Bone marrow (tissue), 2 donors: Measurements from ENCODE around the gene PECR.
"Not testable (repeated sequence)": the region's sequence is repeated elsewhere in the genome, so short reads cannot be mapped to it uniquely, and the experiment has no call there.

Experiments
- DNase-seq, 2 donors: peaks; one replicate each; lab custom pipeline; 2025; lab: John Stamatoyannopoulos, UW

The PECR gene

GRCh38 chr2:216104691-216105090, 23.1 kb upstream of the PECR start:
- no peak for DNase-seq

GRCh38 chr2:216103213-216103612, 21.6 kb upstream of the PECR start:
- DNase-seq: no peak

- no peak for DNase-seq
Observed at GRCh38 chr2:216101109-216101508, 19.5 kb upstream of the PECR start.

- DNase-seq: no peak
Observed at GRCh38 chr2:216098421-216099334, 17.1 kb upstream of the PECR start.

GRCh38 chr2:216094701-216095100, 13.1 kb upstream of the PECR start:
- no peak for DNase-seq

- DNase-seq: no peak
Observed at GRCh38 chr2:216092646-216093045, 11.0 kb upstream of the PECR start.

- DNase-seq: no peak
Observed at GRCh38 chr2:216090369-216090786, 8.8 kb upstream of the PECR start.

- DNase-seq: no peak
Observed at GRCh38 chr2:216086207-216086893, 4.7 kb upstream of the PECR start.

- DNase-seq: no peak
Observed at GRCh38 chr2:216084547-216084946, 2.9 kb upstream of the PECR start.

- DNase-seq: no peak
Observed at GRCh38 chr2:216083464-216084281, 2.1 kb upstream of the PECR start.

- no peak for DNase-seq
Observed at GRCh38 chr2:216082805-216083204, 1.2 kb upstream of the PECR start.

GRCh38 chr2:216082117-216082711, 605 bp upstream of the PECR start:
- DNase-seq: no peak

- no peak for DNase-seq
Observed at GRCh38 chr2:216081012-216081411, 597 bp downstream of the PECR start.

GRCh38 chr2:216080048-216080447, 1.6 kb downstream of the PECR start:
- not testable (repeated sequence) for DNase-seq

- DNase-seq: no peak
Observed at GRCh38 chr2:216078776-216079175, 2.8 kb downstream of the PECR start.

- no peak for DNase-seq
Observed at GRCh38 chr2:216075510-216076485, 5.8 kb downstream of the PECR start.

- no peak for DNase-seq
Observed at GRCh38 chr2:216074794-216075193, 6.8 kb downstream of the PECR start.

GRCh38 chr2:216074380-216074779, 7.2 kb downstream of the PECR start:
- no peak for DNase-seq

GRCh38 chr2:216073773-216074172, 7.8 kb downstream of the PECR start:
- no peak for DNase-seq

- DNase-seq: no peak
Observed at GRCh38 chr2:216072473-216072872, 9.1 kb downstream of the PECR start.
